HepG2 (cell line): Measurements from ENCODE around the gene TTLL10. TPM values are rescaled to one million over a fixed set of nuclear protein-coding genes. Genes with fewer than 3 reads are reported as not detected.

ENCODE experiments used
- AGO1 ChIP-seq: fragments of 200-400 bp; formaldehyde crosslinking; IDR thresholded peaks from 2 replicates; pipeline ENCODE4 v1.6.1; 2017; ENCODE audit warnings: mild to moderate bottlenecking, low read depth, low read length, moderate library complexity; ENCODE audit not compliant: poor library complexity, severe bottlenecking
- AGO2 ChIP-seq: fragments of 200-400 bp; formaldehyde crosslinking; optimal IDR thresholded peaks from 2 replicates; pipeline ENCODE3; 2017; ENCODE audit warnings: mild to moderate bottlenecking, low read depth, low read length, moderate library complexity
- AHR ChIP-seq: IDR thresholded peaks from 2 replicates; pipeline ENCODE4 v1.6.1; 2018; ENCODE audit warnings: missing genetic modification reagents, missing compliant biosample characterization
- DNMT3B ChIP-seq: conservative IDR thresholded peaks from 2 replicates; pipeline ENCODE4 v1.6.1; 2016; ENCODE audit warnings: missing biosample characterization, control low read depth
- KDM4B ChIP-seq: sonication (generic); formaldehyde crosslinking; IDR thresholded peaks from 2 replicates; pipeline ENCODE4 v1.4.0; 2020; ENCODE audit warnings: missing genetic modification reagents
- MED1 ChIP-seq: sonication (generic); formaldehyde crosslinking; IDR thresholded peaks from 2 replicates; pipeline ENCODE4 v1.4.0; 2020; ENCODE audit warnings: missing genetic modification reagents
- NONO ChIP-seq, 2 experiments: fragments of 450-650 bp in 1 of 2; sonication (generic) in 1 of 2; formaldehyde crosslinking in 1 of 2; IDR thresholded peaks in 1 of 2; conservative IDR thresholded peaks in 1 of 2; 2 replicates each; pipeline versions ENCODE4 v1.6.1 to v1.8.0; 2017 to 2022; ENCODE audit warnings: mild to moderate bottlenecking in 1 of 2, missing genetic modification reagents in 1 of 2, moderate library complexity in 1 of 2
- SNAI1 ChIP-seq: sonication (generic); formaldehyde crosslinking; IDR thresholded peaks from 2 replicates; pipeline ENCODE4 v1.5.0; 2020; ENCODE audit warnings: mild to moderate bottlenecking, missing genetic modification reagents, borderline replicate concordance
- TEAD3 ChIP-seq: optimal IDR thresholded peaks from 2 replicates; pipeline ENCODE3; 2016; ENCODE audit warnings: borderline replicate concordance
- ZNF446 ChIP-seq: sonication (generic); formaldehyde crosslinking; IDR thresholded peaks from 2 replicates; pipeline ENCODE4 v1.5.0; 2020; ENCODE audit warnings: mild to moderate bottlenecking, missing genetic modification reagents
- ZNF484 ChIP-seq: sonication (generic); formaldehyde crosslinking; IDR thresholded peaks from 2 replicates; pipeline ENCODE4 v1.5.1; 2020; ENCODE audit warnings: mild to moderate bottlenecking, low read depth, missing genetic modification reagents, borderline replicate concordance
- ZNF761 ChIP-seq: sonication (generic); formaldehyde crosslinking; conservative IDR thresholded peaks from 2 replicates; pipeline ENCODE4 v1.4.0; 2020; ENCODE audit warnings: mild to moderate bottlenecking, missing genetic modification reagents
- ZNF768 ChIP-seq: sonication (generic); formaldehyde crosslinking; IDR thresholded peaks from 2 replicates; pipeline ENCODE4 v1.4.0; 2020; ENCODE audit warnings: missing genetic modification reagents
- polyA plus RNA-seq, 8 experiments: library from polyadenylated mRNA; depleted of rRNA in 3 of 8; stranded (reverse) in 7 of 8; unstranded in 1 of 8; fragments of >200 nt; fragmentation: Illumina TruSeq in 4 of 8; extraction: Trizol in 4 of 8; gene quantifications; 2 replicates each; pipeline versions ENCODE4 v1.2.1 to v1.2.3, GENCODE V29; 2011 to 2016; ENCODE audit warnings: low read depth in 4 of 8, missing spikeins in 1 of 8, mixed read lengths in 1 of 8; ENCODE audit not compliant: insufficient read depth in 1 of 8
- total RNA-seq, 5 experiments: library from RNA; depleted of rRNA; stranded (reverse); fragments of >200 nt; fragmentation: Illumina TruSeq; extraction: Trizol; gene quantifications; 2 replicates each; pipeline ENCODE4 v1.2.3, GENCODE V29; 2016; ENCODE audit warnings: low read depth in 1 of 5
- TF ChIP-seq, protein P1 (sequence below): sonication (generic); formaldehyde crosslinking; IDR thresholded peaks from 2 replicates; pipeline ENCODE4 v1.8.1; 2023; ENCODE audit warnings: mild to moderate bottlenecking, moderate library complexity, missing genetic modification reagents
- TF ChIP-seq, protein P2 (sequence below): sonication (generic); formaldehyde crosslinking; IDR thresholded peaks from 2 replicates; pipeline ENCODE4 v1.4.0; 2020; ENCODE audit warnings: missing genetic modification reagents
- TF ChIP-seq, protein P3 (sequence below): sonication (generic); formaldehyde crosslinking; IDR thresholded peaks from 2 replicates; pipeline ENCODE4 v1.4.0; 2020; ENCODE audit warnings: mild to moderate bottlenecking, missing genetic modification reagents
- TF ChIP-seq, protein P4 (sequence below): sonication (generic); formaldehyde crosslinking; IDR thresholded peaks from 2 replicates; pipeline ENCODE4 v1.4.0; 2020; ENCODE audit warnings: mild to moderate bottlenecking, low read depth, missing genetic modification reagents

Gene TTLL10
- total and polyA plus RNA-seq, 2 of the 13 experiments (the other 11 are each of a cell fraction or from before 2014, with no cell fraction given), result not detected

DNA sequence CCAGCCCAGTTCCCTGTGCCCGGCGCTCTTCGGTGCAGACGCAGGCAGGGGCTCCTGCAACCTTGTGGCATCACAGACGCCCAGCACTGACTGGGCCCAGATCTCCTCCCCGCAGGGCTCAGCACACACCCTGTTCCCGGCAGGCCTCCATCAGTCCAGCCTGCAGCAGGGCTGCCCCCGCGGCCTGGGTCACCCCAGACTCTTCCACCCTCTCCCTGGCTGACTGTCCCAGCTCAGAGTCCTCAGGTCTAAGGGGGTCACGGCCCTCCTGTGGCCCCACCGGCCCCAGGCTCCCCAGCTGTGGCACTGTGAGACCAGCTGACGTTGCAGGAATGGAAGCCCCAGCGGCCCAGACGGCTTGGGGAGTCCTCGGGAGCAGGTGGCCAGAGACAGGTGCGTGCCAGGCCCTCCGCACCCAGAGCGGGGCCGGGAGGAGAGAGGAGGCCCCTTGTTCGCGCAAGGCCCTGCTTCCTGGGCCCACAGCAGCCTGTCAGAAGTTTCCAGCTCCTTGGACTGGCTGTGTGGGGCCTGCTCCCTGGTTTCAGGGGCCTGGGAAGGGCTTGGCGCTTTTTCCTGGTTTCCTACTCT, 62.6 kb downstream of the TTLL10 start (continued):
- TF ChIP-seq AGO1 (peak; percentile 95), AHR (CRISPR knock-in tag) (peak; percentile 43; the same call in 1 of the 2 replicates), MED1 (peak; percentile 22; the same call in 1 of the 2 replicates), AGO2 (peak; percentile 88), SNAI1 (CRISPR knock-in tag) (no peak), TEAD3 (CRISPR knock-in tag) (peak; percentile 26), ZNF761 (CRISPR knock-in tag) (0 out of 2 replicates have a peak, but pooled peaks have one; percentile 65), ZNF446 (CRISPR knock-in tag) (no peak), DNMT3B (0 out of 2 replicates have a peak, but pooled peaks have one; percentile 58), ZNF768 (CRISPR knock-in tag) (0 out of 2 replicates have a peak, but pooled peaks have one; percentile 8), KDM4B (CRISPR knock-in tag) (no peak), ZNF484 (CRISPR knock-in tag) (no peak), NONO (IDR thresholded peaks at IDR 0.05) (no peak), NONO (CRISPR knock-in tag; conservative IDR thresholded peaks at IDR 0.05) (peak; percentile 66; the same call in 1 of the 2 replicates)
- TF ChIP-seq, protein P1, sequence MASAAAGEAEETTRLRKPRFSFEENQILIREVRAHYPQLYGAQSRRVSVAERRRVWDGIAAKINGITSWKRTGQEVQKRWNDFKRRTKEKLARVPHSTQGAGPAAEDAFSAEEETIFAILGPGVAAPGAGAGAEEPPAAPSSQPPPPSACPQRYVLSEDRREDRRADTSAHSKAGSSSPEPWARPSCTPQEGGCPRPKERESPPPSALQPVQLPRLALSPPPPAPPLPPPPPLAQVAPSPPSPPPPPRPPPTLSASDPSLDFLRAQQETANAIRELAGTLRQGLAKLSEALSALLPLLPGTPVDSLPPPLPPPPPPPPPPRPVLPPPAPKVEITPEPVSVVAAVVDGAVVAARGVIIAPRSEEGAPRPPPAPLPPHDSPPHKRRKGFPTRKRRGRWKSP (CRISPR knock-in tag), result no peak
- TF ChIP-seq, protein P2, sequence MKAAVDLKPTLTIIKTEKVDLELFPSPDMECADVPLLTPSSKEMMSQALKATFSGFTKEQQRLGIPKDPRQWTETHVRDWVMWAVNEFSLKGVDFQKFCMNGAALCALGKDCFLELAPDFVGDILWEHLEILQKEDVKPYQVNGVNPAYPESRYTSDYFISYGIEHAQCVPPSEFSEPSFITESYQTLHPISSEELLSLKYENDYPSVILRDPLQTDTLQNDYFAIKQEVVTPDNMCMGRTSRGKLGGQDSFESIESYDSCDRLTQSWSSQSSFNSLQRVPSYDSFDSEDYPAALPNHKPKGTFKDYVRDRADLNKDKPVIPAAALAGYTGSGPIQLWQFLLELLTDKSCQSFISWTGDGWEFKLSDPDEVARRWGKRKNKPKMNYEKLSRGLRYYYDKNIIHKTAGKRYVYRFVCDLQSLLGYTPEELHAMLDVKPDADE (CRISPR knock-in tag), result no peak
- TF ChIP-seq, protein P3, sequence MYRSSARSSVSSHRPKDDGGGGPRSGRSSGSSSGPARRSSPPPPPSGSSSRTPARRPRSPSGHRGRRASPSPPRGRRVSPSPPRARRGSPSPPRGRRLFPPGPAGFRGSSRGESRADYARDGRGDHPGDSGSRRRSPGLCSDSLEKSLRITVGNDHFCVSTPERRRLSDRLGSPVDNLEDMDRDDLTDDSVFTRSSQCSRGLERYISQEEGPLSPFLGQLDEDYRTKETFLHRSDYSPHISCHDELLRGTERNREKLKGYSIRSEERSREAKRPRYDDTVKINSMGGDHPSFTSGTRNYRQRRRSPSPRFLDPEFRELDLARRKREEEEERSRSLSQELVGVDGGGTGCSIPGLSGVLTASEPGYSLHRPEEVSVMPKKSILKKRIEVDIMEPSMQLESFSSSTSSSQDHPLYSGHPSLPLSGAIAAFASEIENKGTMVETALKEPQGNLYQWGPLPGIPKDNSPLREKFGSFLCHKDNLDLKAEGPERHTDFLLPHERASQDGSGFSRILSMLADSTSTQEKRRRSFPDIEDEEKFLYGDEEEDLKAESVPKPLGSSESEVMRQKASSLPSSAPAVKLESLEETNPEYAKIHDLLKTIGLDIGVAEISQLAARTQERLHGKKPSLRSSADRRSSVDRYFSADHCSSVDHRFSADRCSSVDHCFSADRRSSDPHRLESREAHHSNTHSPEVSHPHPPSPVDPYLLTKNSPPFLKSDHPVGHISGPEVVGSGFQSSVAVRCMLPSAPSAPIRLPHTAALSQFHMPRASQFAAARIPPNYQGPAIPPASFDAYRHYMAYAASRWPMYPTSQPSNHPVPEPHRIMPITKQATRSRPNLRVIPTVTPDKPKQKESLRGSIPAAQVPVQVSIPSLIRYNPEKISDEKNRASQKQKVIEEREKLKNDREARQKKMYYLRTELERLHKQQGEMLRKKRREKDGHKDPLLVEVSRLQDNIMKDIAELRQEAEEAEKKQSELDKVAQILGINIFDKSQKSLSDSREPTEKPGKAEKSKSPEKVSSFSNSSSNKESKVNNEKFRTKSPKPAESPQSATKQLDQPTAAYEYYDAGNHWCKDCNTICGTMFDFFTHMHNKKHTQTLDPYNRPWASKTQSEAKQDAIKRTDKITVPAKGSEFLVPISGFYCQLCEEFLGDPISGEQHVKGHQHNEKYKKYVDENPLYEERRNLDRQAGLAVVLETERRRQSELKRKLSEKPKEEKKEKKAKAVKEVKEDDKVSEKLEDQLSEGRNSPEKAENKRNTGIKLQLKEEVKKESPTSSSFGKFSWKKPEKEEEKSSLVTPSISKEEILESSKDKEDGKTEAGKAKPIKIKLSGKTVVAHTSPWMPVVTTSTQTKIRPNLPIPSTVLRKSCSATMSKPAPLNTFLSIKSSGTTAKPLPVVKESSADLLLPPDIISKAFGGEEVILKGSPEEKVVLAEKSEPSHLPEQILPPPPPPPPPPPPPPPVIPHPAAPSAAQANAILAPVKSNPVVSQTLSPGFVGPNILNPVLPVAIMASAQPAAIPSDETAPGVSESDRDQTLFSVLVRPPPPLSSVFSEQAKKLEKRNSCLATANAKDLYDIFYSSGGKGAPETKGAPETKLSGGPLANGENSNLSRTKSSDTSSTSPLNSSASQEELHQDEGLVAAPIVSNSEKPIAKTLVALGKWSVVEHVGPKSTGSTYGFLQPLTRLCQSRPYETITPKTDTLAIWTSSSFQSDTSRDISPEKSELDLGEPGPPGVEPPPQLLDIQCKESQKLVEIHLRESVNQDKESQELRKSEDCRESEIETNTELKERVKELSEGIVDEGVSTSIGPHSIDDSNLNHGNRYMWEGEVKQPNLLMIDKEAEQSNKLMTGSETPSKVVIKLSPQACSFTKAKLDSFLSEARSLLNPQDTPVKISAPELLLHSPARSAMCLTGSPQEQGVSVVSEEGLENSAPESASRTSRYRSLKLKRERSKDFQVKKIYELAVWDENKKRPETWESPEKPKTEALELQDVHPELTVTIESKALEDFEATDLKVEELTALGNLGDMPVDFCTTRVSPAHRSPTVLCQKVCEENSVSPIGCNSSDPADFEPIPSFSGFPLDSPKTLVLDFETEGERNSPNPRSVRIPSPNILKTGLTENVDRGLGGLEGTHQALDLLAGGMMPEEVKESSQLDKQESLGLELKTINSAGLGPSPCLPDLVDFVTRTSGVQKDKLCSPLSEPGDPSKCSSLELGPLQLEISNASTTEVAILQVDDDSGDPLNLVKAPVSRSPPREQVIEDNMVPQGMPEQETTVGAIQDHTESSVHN (CRISPR knock-in tag), result peak; percentile 48; the same call in 1 of the 2 replicates
- TF ChIP-seq, protein P4, sequence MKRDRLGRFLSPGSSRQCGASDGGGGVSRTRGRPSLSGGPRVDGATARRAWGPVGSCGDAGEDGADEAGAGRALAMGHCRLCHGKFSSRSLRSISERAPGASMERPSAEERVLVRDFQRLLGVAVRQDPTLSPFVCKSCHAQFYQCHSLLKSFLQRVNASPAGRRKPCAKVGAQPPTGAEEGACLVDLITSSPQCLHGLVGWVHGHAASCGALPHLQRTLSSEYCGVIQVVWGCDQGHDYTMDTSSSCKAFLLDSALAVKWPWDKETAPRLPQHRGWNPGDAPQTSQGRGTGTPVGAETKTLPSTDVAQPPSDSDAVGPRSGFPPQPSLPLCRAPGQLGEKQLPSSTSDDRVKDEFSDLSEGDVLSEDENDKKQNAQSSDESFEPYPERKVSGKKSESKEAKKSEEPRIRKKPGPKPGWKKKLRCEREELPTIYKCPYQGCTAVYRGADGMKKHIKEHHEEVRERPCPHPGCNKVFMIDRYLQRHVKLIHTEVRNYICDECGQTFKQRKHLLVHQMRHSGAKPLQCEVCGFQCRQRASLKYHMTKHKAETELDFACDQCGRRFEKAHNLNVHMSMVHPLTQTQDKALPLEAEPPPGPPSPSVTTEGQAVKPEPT, result peak; percentile 56; the same call in 1 of the 2 replicates
